ENCODE results near the gene LMAN2.

The LMAN2 gene

DNA sequence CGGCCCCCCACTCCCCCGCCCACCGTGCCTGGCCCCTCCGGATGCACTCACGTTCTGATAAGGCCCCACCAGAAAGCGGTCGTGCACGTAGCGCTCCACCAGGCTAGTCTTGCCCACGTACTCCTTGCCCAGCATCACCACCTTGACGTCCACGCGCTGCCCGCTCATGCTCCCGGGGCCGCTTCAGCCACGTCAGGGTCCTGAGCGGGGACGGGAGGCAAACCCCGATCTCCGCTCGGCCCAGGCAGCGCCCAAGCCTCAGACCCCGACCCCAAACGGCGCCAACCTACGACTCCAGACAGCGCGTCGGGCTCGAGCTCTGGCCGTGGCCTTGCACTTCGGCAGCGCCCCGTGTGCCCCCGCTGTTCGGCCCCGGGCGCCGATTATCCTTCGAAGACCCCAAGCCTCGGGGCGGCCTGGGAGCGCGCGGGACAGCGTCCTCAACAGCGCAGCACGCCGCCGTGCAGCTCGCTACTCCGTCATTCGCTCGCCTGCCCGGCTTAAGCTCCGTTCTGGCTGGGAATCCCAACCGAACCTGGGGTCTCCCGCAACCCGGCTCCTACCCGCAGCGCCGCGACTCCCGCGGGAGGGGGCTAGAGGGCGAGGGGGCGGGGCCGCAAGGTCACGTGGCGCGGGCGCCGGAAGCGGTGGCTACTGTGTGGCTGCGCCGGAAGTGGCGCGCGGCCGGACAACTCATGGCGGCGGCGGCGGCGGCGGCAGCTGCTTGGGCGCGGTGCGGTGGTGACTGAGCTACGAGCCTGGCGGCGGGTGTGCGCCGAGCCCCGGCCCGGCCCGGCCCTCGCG lies 48.1 kb downstream of the LMAN2 start, which contains the start of the genes PRELID1 and RAB24 (continued):
- TF ChIP-seq, protein P1, sequence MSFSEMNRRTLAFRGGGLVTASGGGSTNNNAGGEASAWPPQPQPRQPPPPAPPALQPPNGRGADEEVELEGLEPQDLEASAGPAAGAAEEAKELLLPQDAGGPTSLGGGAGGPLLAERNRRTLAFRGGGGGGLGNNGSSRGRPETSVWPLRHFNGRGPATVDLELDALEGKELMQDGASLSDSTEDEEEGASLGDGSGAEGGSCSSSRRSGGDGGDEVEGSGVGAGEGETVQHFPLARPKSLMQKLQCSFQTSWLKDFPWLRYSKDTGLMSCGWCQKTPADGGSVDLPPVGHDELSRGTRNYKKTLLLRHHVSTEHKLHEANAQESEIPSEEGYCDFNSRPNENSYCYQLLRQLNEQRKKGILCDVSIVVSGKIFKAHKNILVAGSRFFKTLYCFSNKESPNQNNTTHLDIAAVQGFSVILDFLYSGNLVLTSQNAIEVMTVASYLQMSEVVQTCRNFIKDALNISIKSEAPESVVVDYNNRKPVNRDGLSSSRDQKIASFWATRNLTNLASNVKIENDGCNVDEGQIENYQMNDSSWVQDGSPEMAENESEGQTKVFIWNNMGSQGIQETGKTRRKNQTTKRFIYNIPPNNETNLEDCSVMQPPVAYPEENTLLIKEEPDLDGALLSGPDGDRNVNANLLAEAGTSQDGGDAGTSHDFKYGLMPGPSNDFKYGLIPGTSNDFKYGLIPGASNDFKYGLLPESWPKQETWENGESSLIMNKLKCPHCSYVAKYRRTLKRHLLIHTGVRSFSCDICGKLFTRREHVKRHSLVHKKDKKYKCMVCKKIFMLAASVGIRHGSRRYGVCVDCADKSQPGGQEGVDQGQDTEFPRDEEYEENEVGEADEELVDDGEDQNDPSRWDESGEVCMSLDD (tag by site-specific recombination; IDR thresholded peaks at IDR 0.05), result peak; percentile 90
- TF ChIP-seq ZNF2 (tag by site-specific recombination; IDR thresholded peaks at IDR 0.05), result peak; percentile 78
- TF ChIP-seq, protein P2, sequence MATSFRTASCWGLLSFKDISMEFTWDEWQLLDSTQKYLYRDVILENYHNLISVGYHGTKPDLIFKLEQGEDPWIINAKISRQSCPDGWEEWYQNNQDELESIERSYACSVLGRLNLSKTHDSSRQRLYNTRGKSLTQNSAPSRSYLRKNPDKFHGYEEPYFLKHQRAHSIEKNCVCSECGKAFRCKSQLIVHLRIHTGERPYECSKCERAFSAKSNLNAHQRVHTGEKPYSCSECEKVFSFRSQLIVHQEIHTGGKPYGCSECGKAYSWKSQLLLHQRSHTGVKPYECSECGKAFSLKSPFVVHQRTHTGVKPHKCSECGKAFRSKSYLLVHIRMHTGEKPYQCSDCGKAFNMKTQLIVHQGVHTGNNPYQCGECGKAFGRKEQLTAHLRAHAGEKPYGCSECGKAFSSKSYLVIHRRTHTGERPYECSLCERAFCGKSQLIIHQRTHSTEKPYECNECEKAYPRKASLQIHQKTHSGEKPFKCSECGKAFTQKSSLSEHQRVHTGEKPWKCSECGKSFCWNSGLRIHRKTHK (tag by site-specific recombination; IDR thresholded peaks at IDR 0.05), result no peak
- TF ChIP-seq, protein P3, sequence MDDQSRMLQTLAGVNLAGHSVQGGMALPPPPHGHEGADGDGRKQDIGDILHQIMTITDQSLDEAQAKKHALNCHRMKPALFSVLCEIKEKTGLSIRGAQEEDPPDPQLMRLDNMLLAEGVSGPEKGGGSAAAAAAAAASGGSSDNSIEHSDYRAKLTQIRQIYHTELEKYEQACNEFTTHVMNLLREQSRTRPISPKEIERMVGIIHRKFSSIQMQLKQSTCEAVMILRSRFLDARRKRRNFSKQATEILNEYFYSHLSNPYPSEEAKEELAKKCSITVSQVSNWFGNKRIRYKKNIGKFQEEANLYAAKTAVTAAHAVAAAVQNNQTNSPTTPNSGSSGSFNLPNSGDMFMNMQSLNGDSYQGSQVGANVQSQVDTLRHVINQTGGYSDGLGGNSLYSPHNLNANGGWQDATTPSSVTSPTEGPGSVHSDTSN (CRISPR knock-in tag; IDR thresholded peaks at IDR 0.05), result peak; percentile 65; the same call in 1 of the 2 replicates
- TF ChIP-seq ZNF169 (tag by site-specific recombination; IDR thresholded peaks at IDR 0.05), result no peak
- TF ChIP-seq ZNF571 (tag by site-specific recombination; IDR thresholded peaks at IDR 0.05), result no peak
- TF ChIP-seq BCL11B (tag by site-specific recombination; IDR thresholded peaks at IDR 0.05; ENCODE audit: low read depth), result peak; percentile 54; the same call in 1 of the 2 replicates
- no peak for TF ChIP-seq ZNF701 (tag by site-specific recombination; IDR thresholded peaks at IDR 0.05)
- TF ChIP-seq WT1 (tag by site-specific recombination; IDR thresholded peaks at IDR 0.05), result no peak
- TF ChIP-seq ZBTB21 (tag by site-specific recombination; IDR thresholded peaks at IDR 0.05), result no peak
- TF ChIP-seq ZNF560 (tag by site-specific recombination; IDR thresholded peaks at IDR 0.05; ENCODE audit: borderline replicate concordance), result no peak
- TF ChIP-seq HOXC10 (CRISPR knock-in tag; IDR thresholded peaks at IDR 0.05), result no peak
- no peak for TF ChIP-seq ZNF510 (tag by site-specific recombination; IDR thresholded peaks at IDR 0.05; ENCODE audit: insufficient replicate concordance)
- no peak for TF ChIP-seq MEIS1 (CRISPR knock-in tag; IDR thresholded peaks at IDR 0.05; ENCODE audit: borderline replicate concordance)
- TF ChIP-seq, protein P4, sequence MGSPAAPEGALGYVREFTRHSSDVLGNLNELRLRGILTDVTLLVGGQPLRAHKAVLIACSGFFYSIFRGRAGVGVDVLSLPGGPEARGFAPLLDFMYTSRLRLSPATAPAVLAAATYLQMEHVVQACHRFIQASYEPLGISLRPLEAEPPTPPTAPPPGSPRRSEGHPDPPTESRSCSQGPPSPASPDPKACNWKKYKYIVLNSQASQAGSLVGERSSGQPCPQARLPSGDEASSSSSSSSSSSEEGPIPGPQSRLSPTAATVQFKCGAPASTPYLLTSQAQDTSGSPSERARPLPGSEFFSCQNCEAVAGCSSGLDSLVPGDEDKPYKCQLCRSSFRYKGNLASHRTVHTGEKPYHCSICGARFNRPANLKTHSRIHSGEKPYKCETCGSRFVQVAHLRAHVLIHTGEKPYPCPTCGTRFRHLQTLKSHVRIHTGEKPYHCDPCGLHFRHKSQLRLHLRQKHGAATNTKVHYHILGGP (tag by site-specific recombination; IDR thresholded peaks at IDR 0.05), result no peak
- TF ChIP-seq GLIS2 (tag by site-specific recombination; IDR thresholded peaks at IDR 0.05), result peak; percentile 89
- TF ChIP-seq ZBTB1 (tag by site-specific recombination; IDR thresholded peaks at IDR 0.05), result 0 out of 2 replicates have a peak, but pooled peaks have one; percentile 67
- TF ChIP-seq, protein P5, sequence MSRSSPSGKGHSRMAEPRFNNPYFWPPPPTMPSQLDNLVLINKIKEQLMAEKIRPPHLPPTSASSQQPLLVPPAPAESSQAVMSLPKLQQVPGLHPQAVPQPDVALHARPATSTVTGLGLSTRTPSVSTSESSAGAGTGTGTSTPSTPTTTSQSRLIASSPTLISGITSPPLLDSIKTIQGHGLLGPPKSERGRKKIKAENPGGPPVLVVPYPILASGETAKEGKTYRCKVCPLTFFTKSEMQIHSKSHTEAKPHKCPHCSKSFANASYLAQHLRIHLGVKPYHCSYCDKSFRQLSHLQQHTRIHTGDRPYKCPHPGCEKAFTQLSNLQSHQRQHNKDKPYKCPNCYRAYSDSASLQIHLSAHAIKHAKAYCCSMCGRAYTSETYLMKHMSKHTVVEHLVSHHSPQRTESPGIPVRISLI (tag by site-specific recombination; IDR thresholded peaks at IDR 0.05), result no peak
- TF ChIP-seq, protein P6, sequence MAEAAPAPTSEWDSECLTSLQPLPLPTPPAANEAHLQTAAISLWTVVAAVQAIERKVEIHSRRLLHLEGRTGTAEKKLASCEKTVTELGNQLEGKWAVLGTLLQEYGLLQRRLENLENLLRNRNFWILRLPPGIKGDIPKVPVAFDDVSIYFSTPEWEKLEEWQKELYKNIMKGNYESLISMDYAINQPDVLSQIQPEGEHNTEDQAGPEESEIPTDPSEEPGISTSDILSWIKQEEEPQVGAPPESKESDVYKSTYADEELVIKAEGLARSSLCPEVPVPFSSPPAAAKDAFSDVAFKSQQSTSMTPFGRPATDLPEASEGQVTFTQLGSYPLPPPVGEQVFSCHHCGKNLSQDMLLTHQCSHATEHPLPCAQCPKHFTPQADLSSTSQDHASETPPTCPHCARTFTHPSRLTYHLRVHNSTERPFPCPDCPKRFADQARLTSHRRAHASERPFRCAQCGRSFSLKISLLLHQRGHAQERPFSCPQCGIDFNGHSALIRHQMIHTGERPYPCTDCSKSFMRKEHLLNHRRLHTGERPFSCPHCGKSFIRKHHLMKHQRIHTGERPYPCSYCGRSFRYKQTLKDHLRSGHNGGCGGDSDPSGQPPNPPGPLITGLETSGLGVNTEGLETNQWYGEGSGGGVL (tag by site-specific recombination; IDR thresholded peaks at IDR 0.05), result no peak
- TF ChIP-seq HOXD13 (CRISPR knock-in tag; IDR thresholded peaks at IDR 0.05; ENCODE audit: borderline replicate concordance), result no peak
- no peak for TF ChIP-seq ZNF791 (tag by site-specific recombination; IDR thresholded peaks at IDR 0.05)
- TF ChIP-seq, protein P7, sequence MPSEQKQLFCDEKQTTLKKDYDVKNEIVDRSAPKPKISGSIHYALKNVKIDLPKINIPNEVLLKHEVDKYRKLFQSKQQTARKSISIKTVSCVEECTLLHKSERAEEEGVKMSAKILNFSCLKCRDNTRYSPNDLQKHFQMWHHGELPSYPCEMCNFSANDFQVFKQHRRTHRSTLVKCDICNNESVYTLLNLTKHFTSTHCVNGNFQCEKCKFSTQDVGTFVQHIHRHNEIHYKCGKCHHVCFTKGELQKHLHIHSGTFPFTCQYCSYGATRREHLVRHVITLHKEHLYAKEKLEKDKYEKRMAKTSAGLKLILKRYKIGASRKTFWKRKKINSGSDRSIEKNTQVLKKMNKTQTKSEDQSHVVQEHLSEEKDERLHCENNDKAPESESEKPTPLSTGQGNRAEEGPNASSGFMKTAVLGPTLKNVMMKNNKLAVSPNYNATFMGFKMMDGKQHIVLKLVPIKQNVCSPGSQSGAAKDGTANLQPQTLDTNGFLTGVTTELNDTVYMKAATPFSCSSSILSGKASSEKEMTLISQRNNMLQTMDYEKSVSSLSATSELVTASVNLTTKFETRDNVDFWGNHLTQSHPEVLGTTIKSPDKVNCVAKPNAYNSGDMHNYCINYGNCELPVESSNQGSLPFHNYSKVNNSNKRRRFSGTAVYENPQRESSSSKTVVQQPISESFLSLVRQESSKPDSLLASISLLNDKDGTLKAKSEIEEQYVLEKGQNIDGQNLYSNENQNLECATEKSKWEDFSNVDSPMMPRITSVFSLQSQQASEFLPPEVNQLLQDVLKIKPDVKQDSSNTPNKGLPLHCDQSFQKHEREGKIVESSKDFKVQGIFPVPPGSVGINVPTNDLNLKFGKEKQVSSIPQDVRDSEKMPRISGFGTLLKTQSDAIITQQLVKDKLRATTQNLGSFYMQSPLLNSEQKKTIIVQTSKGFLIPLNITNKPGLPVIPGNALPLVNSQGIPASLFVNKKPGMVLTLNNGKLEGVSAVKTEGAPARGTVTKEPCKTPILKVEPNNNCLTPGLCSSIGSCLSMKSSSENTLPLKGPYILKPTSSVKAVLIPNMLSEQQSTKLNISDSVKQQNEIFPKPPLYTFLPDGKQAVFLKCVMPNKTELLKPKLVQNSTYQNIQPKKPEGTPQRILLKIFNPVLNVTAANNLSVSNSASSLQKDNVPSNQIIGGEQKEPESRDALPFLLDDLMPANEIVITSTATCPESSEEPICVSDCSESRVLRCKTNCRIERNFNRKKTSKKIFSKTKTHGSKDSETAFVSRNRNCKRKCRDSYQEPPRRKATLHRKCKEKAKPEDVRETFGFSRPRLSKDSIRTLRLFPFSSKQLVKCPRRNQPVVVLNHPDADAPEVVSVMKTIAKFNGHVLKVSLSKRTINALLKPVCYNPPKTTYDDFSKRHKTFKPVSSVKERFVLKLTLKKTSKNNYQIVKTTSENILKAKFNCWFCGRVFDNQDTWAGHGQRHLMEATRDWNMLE (tag by site-specific recombination; conservative IDR thresholded peaks at IDR 0.05; ENCODE audit: low read depth), result no peak
- TF ChIP-seq OSR2 (tag by site-specific recombination; IDR thresholded peaks at IDR 0.05), result peak; percentile 89
- no peak for TF ChIP-seq FEZF1 (tag by site-specific recombination; IDR thresholded peaks at IDR 0.05)
